Liver (tissue), 9 donors: ENCODE results near the gene RETN. TPM values are rescaled to one million over a fixed set of nuclear protein-coding genes. Genes with fewer than 3 reads are reported as not detected.

ENCODE experiments used
- DNase-seq: peaks from one replicate; pipeline ENCODE4 v3.0.0-alpha.2; 2017; ENCODE audit warnings: low spot score
- H3K27ac ChIP-seq, 2 donors: one replicate each; pipeline ENCODE4 v1.7.0; 2013; ENCODE audit warnings: inconsistent platforms in 2 of 2, low read length in 2 of 2, control low read depth in 1 of 2, low read depth in 1 of 2, mild to moderate bottlenecking in 1 of 2
- H3K27me3 ChIP-seq, 4 donors: one replicate each; pipeline versions ENCODE4 v1.6.1 to v1.7.0; 2013; ENCODE audit warnings: low read length in 3 of 4, inconsistent platforms in 1 of 4, mild to moderate bottlenecking in 1 of 4, moderate library complexity in 1 of 4; ENCODE audit not compliant: control insufficient read depth in 4 of 4, insufficient read depth in 4 of 4
- H3K36me3 ChIP-seq, 4 donors: one replicate each; pipeline versions ENCODE4 v1.6.1 to v1.7.0; 2013; ENCODE audit warnings: low read length in 3 of 4, mild to moderate bottlenecking in 3 of 4, low read depth in 1 of 4, moderate library complexity in 1 of 4; ENCODE audit not compliant: control insufficient read depth in 4 of 4, insufficient read depth in 3 of 4
- H3K4me1 ChIP-seq, 4 donors: one replicate each; pipeline versions ENCODE4 v1.6.1 to v1.7.0; 2013; ENCODE audit warnings: low read length in 3 of 4, mild to moderate bottlenecking in 3 of 4, moderate library complexity in 1 of 4; ENCODE audit not compliant: control insufficient read depth in 4 of 4, insufficient read depth in 4 of 4
- H3K4me3 ChIP-seq, 3 donors: one replicate each; pipeline versions ENCODE4 v1.6.1 to v1.7.0; 2013; ENCODE audit warnings: low read length in 3 of 3, control low read depth in 1 of 3, low read depth in 1 of 3, mild to moderate bottlenecking in 1 of 3
- H3K9ac ChIP-seq, 2 donors: one replicate each; pipeline ENCODE4 v1.7.0; 2013; ENCODE audit warnings: low read length in 2 of 2, mild to moderate bottlenecking in 2 of 2, moderate library complexity in 2 of 2, control low read depth in 1 of 2, low read depth in 1 of 2
- H3K9me3 ChIP-seq, 4 donors: one replicate each; pipeline versions ENCODE4 v1.6.1 to v1.7.0; 2013; ENCODE audit warnings: low read length in 3 of 4; ENCODE audit not compliant: control insufficient read depth in 4 of 4
- ATF3 ChIP-seq: IDR thresholded peaks from 2 replicates; pipeline ENCODE4 v1.6.1; 2016; ENCODE audit warnings: antibody characterized with exemption
- CTCF ChIP-seq: fragments of 150-350 bp; IDR thresholded peaks from 2 replicates; pipeline ENCODE4 v1.5.1; 2017; ENCODE audit warnings: improper control_type of control experiment, low read depth, low read length; ENCODE audit not compliant: missing input control
- EGR1 ChIP-seq, 2 donors: IDR thresholded peaks; 2 replicates each; pipeline ENCODE4 v1.6.1; 2016 to 2018; ENCODE audit warnings: antibody characterized with exemption in 2 of 2, low read depth in 2 of 2
- FOXA1 ChIP-seq: IDR thresholded peaks from 2 replicates; pipeline ENCODE4 v1.6.1; 2016; ENCODE audit warnings: antibody characterized with exemption
- GABPA ChIP-seq, 2 donors: IDR thresholded peaks in 1 of 2; conservative IDR thresholded peaks in 1 of 2; 2 replicates each; pipeline ENCODE4 v1.6.1; 2016; ENCODE audit warnings: antibody characterized with exemption in 2 of 2, mild to moderate bottlenecking in 1 of 2, moderate library complexity in 1 of 2
- HNF4A ChIP-seq, 2 donors: conservative IDR thresholded peaks; 2 replicates each; pipeline ENCODE4 v1.6.1; 2016; ENCODE audit warnings: antibody characterized with exemption in 2 of 2, mild to moderate bottlenecking in 2 of 2
- NR2F2 ChIP-seq: IDR thresholded peaks from 2 replicates; pipeline ENCODE4 v1.6.1; 2016; ENCODE audit warnings: antibody characterized with exemption
- RAD21 ChIP-seq, 2 donors: IDR thresholded peaks; 2 replicates each; pipeline ENCODE4 v1.6.1; 2016; ENCODE audit warnings: antibody characterized with exemption in 2 of 2, mild to moderate bottlenecking in 2 of 2
- RXRA ChIP-seq, 2 donors: IDR thresholded peaks; 2 replicates each; pipeline ENCODE4 v1.6.1; 2017 to 2018; ENCODE audit warnings: antibody characterized with exemption in 2 of 2, mild to moderate bottlenecking in 1 of 2
- TAF1 ChIP-seq: conservative IDR thresholded peaks from 2 replicates; pipeline ENCODE4 v1.6.1; 2016; ENCODE audit warnings: antibody characterized with exemption, mild to moderate bottlenecking
- YY1 ChIP-seq: IDR thresholded peaks from 2 replicates; pipeline ENCODE4 v1.6.1; 2016; ENCODE audit warnings: antibody characterized with exemption, mild to moderate bottlenecking
- ZBTB33 ChIP-seq: IDR thresholded peaks from 2 replicates; pipeline ENCODE4 v1.6.1; 2016; ENCODE audit warnings: antibody characterized with exemption
- WGBS: extraction: QIAGEN DNeasy Blood & Tissue Kit; methylation state at CpG from one replicate; pipeline ENCODE4 v1.1.7; 2013; 5-methylcytosine and 5-hydroxymethylcytosine counted together
- polyA plus RNA-seq, 2 donors: library from polyadenylated mRNA; stranded (reverse) in 1 of 2; unstranded in 1 of 2; fragments of 200-250 nt in 1 of 2; fragments of >200 nt in 1 of 2; fragmentation: Nextera tagmentation in 1 of 2; extraction: Ambion mirVana in 1 of 2; gene quantifications; one replicate each; pipeline versions ENCODE4 v1.2.1 to v1.2.3, GENCODE V29; 2013 to 2015
- total RNA-seq, 2 donors: library from RNA; depleted of rRNA; stranded (reverse); fragments of >200 nt; gene quantifications; one replicate each; pipeline ENCODE4 v1.2.3, GENCODE V29; 2014
- TF ChIP-seq, protein P1 (sequence below): IDR thresholded peaks from 2 replicates; pipeline ENCODE4 v1.6.1; 2016; ENCODE audit warnings: antibody characterized with exemption, mild to moderate bottlenecking
- TF ChIP-seq, protein P2 (sequence below): IDR thresholded peaks from 2 replicates; pipeline ENCODE4 v1.6.1; 2016; ENCODE audit warnings: antibody characterized with exemption
- donor health status: healthy.
- donor health status: healthy.
- donor health status: healthy.
- donor health status: healthy.
- donor health status: healthy.

RETN gene
- total and polyA plus RNA-seq, 4 donors = 1.9 to 11.5 TPM; not detected in 2

DNA sequence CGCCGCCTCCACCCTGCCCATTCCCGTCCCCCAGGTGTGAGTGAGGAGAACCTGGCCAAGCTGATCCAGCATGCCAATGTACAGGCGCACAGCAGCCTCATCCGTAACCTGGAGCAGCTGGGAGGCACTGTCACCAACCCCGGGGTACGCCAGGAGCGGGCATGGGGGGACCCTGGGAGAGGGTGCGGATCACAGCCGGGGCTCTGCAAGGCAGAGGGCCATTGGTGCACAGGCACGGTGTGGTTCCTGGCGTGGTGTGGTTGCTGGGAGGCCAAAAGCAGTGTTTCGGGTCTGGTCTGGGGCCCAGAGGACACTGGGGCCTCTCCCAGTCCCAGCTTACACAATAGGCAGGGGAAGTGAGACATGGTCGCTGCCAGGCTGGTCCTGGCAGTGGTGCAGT is 23.7 kb upstream of the RETN start:
- Histone ChIP-seq H3K36me3 (peaks cover 0 to 3% (median 0%) of the 10 kb centered on the region in 4 donors), H3K4me1 (peaks cover 0 to 5% (median 0%) of the 10 kb centered on the region in 4 donors), H3K27ac (no peak overlapping the region), H3K4me3 (no peak overlapping the region), H3K27me3 (no peaks in the 10 kb centered on the region), H3K9me3 (no peaks in the 10 kb centered on the region), H3K9ac (no peak overlapping the region)
- DNase-seq = no peak
- 90% methylated on average over 14 of the region's 14 CpGs for WGBS
- TF ChIP-seq NR2F2 = no peak
- no peak for TF ChIP-seq ZBTB33
- TF ChIP-seq EGR1 (IDR thresholded peaks at IDR 0.05; ENCODE audit: low read depth in 2 of 2) = no peak
- no peak for TF ChIP-seq YY1
- no peak for TF ChIP-seq RXRA (IDR thresholded peaks at IDR 0.05)
- no peak for TF ChIP-seq RAD21 (IDR thresholded peaks at IDR 0.05)
- TF ChIP-seq TAF1 = no peak
- no peak for TF ChIP-seq FOXA1
- TF ChIP-seq, protein P1, sequence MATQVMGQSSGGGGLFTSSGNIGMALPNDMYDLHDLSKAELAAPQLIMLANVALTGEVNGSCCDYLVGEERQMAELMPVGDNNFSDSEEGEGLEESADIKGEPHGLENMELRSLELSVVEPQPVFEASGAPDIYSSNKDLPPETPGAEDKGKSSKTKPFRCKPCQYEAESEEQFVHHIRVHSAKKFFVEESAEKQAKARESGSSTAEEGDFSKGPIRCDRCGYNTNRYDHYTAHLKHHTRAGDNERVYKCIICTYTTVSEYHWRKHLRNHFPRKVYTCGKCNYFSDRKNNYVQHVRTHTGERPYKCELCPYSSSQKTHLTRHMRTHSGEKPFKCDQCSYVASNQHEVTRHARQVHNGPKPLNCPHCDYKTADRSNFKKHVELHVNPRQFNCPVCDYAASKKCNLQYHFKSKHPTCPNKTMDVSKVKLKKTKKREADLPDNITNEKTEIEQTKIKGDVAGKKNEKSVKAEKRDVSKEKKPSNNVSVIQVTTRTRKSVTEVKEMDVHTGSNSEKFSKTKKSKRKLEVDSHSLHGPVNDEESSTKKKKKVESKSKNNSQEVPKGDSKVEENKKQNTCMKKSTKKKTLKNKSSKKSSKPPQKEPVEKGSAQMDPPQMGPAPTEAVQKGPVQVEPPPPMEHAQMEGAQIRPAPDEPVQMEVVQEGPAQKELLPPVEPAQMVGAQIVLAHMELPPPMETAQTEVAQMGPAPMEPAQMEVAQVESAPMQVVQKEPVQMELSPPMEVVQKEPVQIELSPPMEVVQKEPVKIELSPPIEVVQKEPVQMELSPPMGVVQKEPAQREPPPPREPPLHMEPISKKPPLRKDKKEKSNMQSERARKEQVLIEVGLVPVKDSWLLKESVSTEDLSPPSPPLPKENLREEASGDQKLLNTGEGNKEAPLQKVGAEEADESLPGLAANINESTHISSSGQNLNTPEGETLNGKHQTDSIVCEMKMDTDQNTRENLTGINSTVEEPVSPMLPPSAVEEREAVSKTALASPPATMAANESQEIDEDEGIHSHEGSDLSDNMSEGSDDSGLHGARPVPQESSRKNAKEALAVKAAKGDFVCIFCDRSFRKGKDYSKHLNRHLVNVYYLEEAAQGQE = no peak
- TF ChIP-seq GABPA (IDR thresholded peaks at IDR 0.05 in 1 of 2, conservative IDR thresholded peaks at IDR 0.05 in 1 of 2) = no peak
- no peak for TF ChIP-seq ATF3
- TF ChIP-seq, protein P2, sequence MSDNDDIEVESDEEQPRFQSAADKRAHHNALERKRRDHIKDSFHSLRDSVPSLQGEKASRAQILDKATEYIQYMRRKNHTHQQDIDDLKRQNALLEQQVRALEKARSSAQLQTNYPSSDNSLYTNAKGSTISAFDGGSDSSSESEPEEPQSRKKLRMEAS = no peak
- no peak for TF ChIP-seq HNF4A (conservative IDR thresholded peaks at IDR 0.05)
- no peak for TF ChIP-seq CTCF
